ENCODE data around the gene ARHGEF12. TPM values are rescaled to one million over a fixed set of nuclear protein-coding genes. Genes with fewer than 3 reads are reported as not detected.
A peak's percentile ranks its signal among the peaks of the same experiment; 100 is the strongest.

Gene ARHGEF12
- total and polyA plus RNA-seq, 4 experiments from 2014 or later, result 0.80 to 5.0 (median 3.8) TPM

DNA sequence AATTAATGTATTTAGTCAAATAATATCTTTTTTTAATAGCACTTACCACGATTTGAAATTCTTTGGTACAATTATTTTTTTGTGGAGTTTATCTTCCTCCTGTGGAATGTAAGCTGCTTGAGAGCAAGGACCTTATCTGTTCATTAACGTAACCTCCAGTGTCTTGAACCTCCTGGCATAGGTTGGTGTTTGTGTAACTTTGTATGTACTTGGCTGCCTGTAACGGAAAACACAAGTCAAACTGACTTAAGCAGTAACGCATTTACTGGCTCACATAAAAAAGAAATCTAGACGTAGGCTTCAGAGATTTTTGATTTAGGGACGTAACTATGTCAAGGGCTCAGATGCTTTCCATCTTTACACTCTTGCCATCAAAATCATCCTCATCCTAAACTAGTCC, 56.1 kb downstream of the ARHGEF12 start:
- no peak overlapping the region for H3K27ac ChIP-seq (ENCODE audit: low read depth, low read length)
- peaks cover 16 to 19% of the 10 kb centered on the region in 2 donors for H3K27me3 Mint-ChIP-seq
- no peaks in the 10 kb centered on the region for H3K36me3 ChIP-seq (ENCODE audit: insufficient read depth, low read length)
- no peaks in the 10 kb centered on the region for H3K9me3 ChIP-seq (ENCODE audit: control insufficient read depth in 1 of 2, low read length in 2 of 2)
- intact Hi-C loops (cut with micrococcal nuclease), result no loop called here
- H3K4me3 Mint-ChIP-seq, result no peak overlapping the region
- DNase-seq, result no peak
- no peak overlapping the region for H3K27ac Mint-ChIP-seq
- peaks cover 0 to 6% (median 2%) of the 10 kb centered on the region in 8 donors for H3K9me3 Mint-ChIP-seq
- POLR2A ChIA-PET (ENCODE audit: partially characterized antibody), result no interaction called here
- H3K4me1 Mint-ChIP-seq, result peaks cover 0 to 2% (median under 1%) of the 10 kb centered on the region in 4 donors
- H3K4me3 ChIP-seq (ENCODE audit: low read length in 2 of 2), result no peak overlapping the region
- CTCF ChIA-PET (ENCODE audit: partially characterized antibody), result interaction anchor here (2.1 kb wide), 1 partner anchor 58 kb away, joined by 6 read pairs; no protein-coding TSS in a partner anchor
- peaks cover 0 to 2% of the 10 kb centered on the region in 2 donors for H3K36me3 Mint-ChIP-seq
- H3K4me1 ChIP-seq (ENCODE audit: insufficient read depth, low read length), result no peaks in the 10 kb centered on the region
- H3K27me3 ChIP-seq (ENCODE audit: insufficient read depth, low read length), result no peaks in the 10 kb centered on the region

DNA sequence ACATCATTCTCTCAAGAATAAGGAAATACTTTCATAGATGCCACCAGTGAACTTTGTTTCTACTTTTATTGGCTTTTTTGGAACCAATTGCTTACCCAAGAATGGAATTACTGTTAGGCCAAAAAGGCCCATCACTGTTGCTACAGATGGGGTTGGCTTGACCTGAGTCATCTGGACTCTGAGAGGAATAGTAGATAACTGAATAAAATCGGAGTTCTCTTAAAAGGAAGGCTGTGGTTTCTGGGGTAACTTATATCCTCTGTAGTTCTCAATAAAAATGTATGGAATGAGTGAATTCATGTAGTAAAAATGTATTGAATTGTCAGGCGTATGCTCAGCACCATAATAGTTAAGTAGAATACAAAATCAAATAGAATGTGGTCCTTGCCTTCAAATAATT, 56.6 kb downstream of the ARHGEF12 start:
- Histone ChIP-seq H3K27me3 (ENCODE audit: insufficient read depth, low read length) (no peaks in the 10 kb centered on the region), H3K9me3 (ENCODE audit: control insufficient read depth in 1 of 2, low read length in 2 of 2) (no peaks in the 10 kb centered on the region), H3K4me1 (ENCODE audit: insufficient read depth, low read length) (no peaks in the 10 kb centered on the region), H3K27ac (ENCODE audit: low read depth, low read length) (no peak overlapping the region), H3K36me3 (ENCODE audit: insufficient read depth, low read length) (no peaks in the 10 kb centered on the region), H3K4me3 (ENCODE audit: low read length in 2 of 2) (no peak overlapping the region)
- ChIA-PET CTCF (ENCODE audit: partially characterized antibody) (no interaction called here), POLR2A (ENCODE audit: partially characterized antibody) (no interaction called here)
- Mint-ChIP-seq H3K27ac (no peak overlapping the region), H3K36me3 (peaks cover 0 to 2% of the 10 kb centered on the region in 2 donors), H3K9me3 (peaks cover 0 to 6% (median 2%) of the 10 kb centered on the region in 8 donors), H3K4me1 (peaks cover 0 to 2% (median under 1%) of the 10 kb centered on the region in 4 donors), H3K27me3 (peaks cover 16 to 19% of the 10 kb centered on the region in 2 donors), H3K4me3 (no peak overlapping the region)
- intact Hi-C loops (cut with micrococcal nuclease), result no loop called here
- DNase-seq, result no peak

DNA sequence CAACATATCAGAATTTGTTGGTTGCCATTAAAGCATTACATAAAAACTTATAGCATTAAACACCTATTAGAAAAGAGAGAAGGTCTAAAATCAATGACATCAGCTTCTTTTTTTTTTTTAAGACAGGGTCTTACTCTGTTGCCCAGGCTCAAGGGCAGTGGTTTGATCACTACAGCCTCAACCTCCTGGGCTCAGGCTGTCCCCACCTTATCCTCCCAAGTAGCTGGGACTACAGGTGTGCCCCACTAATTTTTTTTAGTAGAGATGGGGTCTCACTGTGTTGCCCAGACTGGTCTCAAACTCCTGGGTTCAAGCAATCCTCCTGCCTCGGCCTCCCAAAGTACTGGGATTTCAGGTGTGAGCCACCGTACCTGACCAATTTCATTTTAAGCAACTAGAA, 57.9 kb downstream of the ARHGEF12 start:
- peaks cover 16 to 17% of the 10 kb centered on the region in 2 donors for H3K27me3 Mint-ChIP-seq
- Histone ChIP-seq H3K27me3 (ENCODE audit: insufficient read depth, low read length) (no peaks in the 10 kb centered on the region), H3K9me3 (ENCODE audit: control insufficient read depth in 1 of 2, low read length in 2 of 2) (no peaks in the 10 kb centered on the region), H3K4me1 (ENCODE audit: insufficient read depth, low read length) (no peaks in the 10 kb centered on the region), H3K36me3 (ENCODE audit: insufficient read depth, low read length) (no peaks in the 10 kb centered on the region), H3K4me3 (ENCODE audit: low read length in 2 of 2) (no peak overlapping the region), H3K27ac (ENCODE audit: low read depth, low read length) (no peak overlapping the region)
- no peak for DNase-seq
- no peak overlapping the region for H3K4me3 Mint-ChIP-seq
- ChIA-PET POLR2A (ENCODE audit: partially characterized antibody) (no interaction called here), CTCF (ENCODE audit: partially characterized antibody) (no interaction called here)
- no peak overlapping the region for H3K27ac Mint-ChIP-seq
- peaks cover 0 to 2% of the 10 kb centered on the region in 2 donors for H3K36me3 Mint-ChIP-seq
- H3K4me1 Mint-ChIP-seq, result peaks cover 0 to 1% (median 0%) of the 10 kb centered on the region in 4 donors
- H3K9me3 Mint-ChIP-seq, result peaks cover 0 to 6% (median 2%) of the 10 kb centered on the region in 8 donors
- intact Hi-C loops (cut with micrococcal nuclease), result no loop called here

DNA sequence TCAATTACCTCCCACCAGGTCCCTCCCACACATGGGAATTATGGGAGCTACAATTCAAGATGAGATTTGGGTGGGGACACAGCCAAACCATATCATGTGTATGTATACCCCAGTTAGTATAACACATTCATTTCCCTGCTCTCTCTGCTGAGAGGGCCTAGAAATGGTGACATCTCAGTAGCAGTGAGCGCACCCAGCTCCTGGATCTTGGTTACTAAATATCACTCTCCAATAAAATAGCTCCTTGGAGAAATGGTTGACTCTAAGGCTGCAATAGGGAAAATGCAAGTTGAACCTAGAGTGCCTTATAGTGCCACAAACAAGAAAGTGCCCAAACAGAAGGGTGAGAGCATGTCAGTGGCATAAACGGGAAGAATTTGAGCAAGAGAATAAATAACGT, 59.6 kb downstream of the ARHGEF12 start:
- Histone ChIP-seq H3K4me3 (ENCODE audit: low read length in 2 of 2) (no peak overlapping the region), H3K4me1 (ENCODE audit: insufficient read depth, low read length) (no peaks in the 10 kb centered on the region), H3K9me3 (ENCODE audit: control insufficient read depth in 1 of 2, low read length in 2 of 2) (no peaks in the 10 kb centered on the region), H3K36me3 (ENCODE audit: insufficient read depth, low read length) (no peaks in the 10 kb centered on the region), H3K27me3 (ENCODE audit: insufficient read depth, low read length) (no peaks in the 10 kb centered on the region), H3K27ac (ENCODE audit: low read depth, low read length) (no peak overlapping the region)
- intact Hi-C loops (cut with micrococcal nuclease), result no loop called here
- H3K36me3 Mint-ChIP-seq, result no peaks in the 10 kb centered on the region
- ChIA-PET CTCF (ENCODE audit: partially characterized antibody) (no interaction called here), POLR2A (ENCODE audit: partially characterized antibody) (interaction anchor here (0.6 kb wide), 1 partner anchor 9 kb away, joined by 3 read pairs; no protein-coding TSS in a partner anchor)
- no peak for DNase-seq
- H3K4me1 Mint-ChIP-seq, result peaks cover 0 to 3% (median under 1%) of the 10 kb centered on the region in 4 donors
- no peak overlapping the region for H3K27ac Mint-ChIP-seq
- peaks cover 0 to 2% (median 0%) of the 10 kb centered on the region in 8 donors for H3K9me3 Mint-ChIP-seq
- H3K4me3 Mint-ChIP-seq, result no peak overlapping the region
- peaks cover 7 to 12% of the 10 kb centered on the region in 2 donors for H3K27me3 Mint-ChIP-seq

DNA sequence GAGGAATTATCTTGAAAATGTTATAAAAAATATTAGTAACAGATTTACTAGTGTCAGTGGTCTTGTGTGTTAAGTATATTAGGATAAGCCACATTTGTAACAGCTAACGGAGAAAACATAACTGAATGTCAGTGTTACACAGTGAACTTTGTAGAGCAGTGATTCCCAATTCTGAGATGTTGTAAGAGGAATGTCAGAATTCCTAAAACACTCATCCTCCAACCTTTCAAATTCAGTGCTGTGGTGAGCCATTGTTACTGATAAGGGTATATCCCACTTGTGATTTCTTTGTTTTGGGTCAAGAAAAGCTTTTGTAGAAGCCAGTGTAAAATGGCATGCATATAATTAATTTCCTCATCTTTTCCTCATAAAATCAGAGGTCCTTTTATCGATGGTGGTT, 61.9 kb downstream of the ARHGEF12 start:
- Mint-ChIP-seq H3K4me3 (no peak overlapping the region), H3K36me3 (no peaks in the 10 kb centered on the region), H3K27ac (peak overlapping the region in 1 of 7 donors; percentile 5), H3K4me1 (peaks cover 0 to 3% (median under 1%) of the 10 kb centered on the region in 4 donors), H3K27me3 (peaks cover 7 to 10% of the 10 kb centered on the region in 2 donors), H3K9me3 (peaks cover 0 to 2% (median 0%) of the 10 kb centered on the region in 8 donors)
- H3K27ac ChIP-seq (ENCODE audit: low read depth, low read length), result no peak overlapping the region
- H3K4me1 ChIP-seq (ENCODE audit: insufficient read depth, low read length), result no peaks in the 10 kb centered on the region
- H3K9me3 ChIP-seq (ENCODE audit: control insufficient read depth in 1 of 2, low read length in 2 of 2), result no peaks in the 10 kb centered on the region
- DNase-seq, result no peak
- H3K4me3 ChIP-seq (ENCODE audit: low read length in 2 of 2), result no peak overlapping the region
- no peaks in the 10 kb centered on the region for H3K27me3 ChIP-seq (ENCODE audit: insufficient read depth, low read length)
- H3K36me3 ChIP-seq (ENCODE audit: insufficient read depth, low read length), result no peaks in the 10 kb centered on the region
- intact Hi-C loops (cut with micrococcal nuclease), result no loop called here
- POLR2A ChIA-PET (ENCODE audit: partially characterized antibody), result no interaction called here
- CTCF ChIA-PET (ENCODE audit: partially characterized antibody), result no interaction called here

DNA sequence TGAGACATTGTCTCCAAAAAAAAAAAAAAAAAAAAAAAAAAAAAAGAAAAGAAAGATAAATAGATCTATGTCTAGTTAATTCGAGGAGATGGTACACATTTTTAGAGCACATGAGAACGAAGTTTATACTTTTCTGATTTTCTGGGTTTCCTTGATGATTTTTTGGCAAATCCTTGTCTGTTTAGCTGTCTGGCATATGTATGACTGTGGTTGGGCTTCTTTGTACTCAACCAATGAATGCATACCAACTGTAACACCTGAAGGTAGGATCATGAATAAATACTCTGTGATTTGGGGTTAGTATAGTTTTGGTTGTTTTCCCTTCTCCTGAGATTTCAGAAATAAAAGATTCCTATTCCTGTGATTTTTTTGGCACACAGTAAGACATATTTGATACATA, 63.1 kb downstream of the ARHGEF12 start:
- no peaks in the 10 kb centered on the region for H3K36me3 Mint-ChIP-seq
- Histone ChIP-seq H3K4me3 (ENCODE audit: low read length in 2 of 2) (no peak overlapping the region), H3K4me1 (ENCODE audit: insufficient read depth, low read length) (no peaks in the 10 kb centered on the region), H3K27me3 (ENCODE audit: insufficient read depth, low read length) (no peaks in the 10 kb centered on the region), H3K36me3 (ENCODE audit: insufficient read depth, low read length) (no peaks in the 10 kb centered on the region), H3K9me3 (ENCODE audit: control insufficient read depth in 1 of 2, low read length in 2 of 2) (no peaks in the 10 kb centered on the region), H3K27ac (ENCODE audit: low read depth, low read length) (no peak overlapping the region)
- ChIA-PET POLR2A (ENCODE audit: partially characterized antibody) (no interaction called here), CTCF (ENCODE audit: partially characterized antibody) (interaction anchor here (1.0 kb wide), 1 partner anchor 18 kb away, joined by 3 read pairs; no protein-coding TSS in a partner anchor)
- H3K9me3 Mint-ChIP-seq, result peaks cover 0 to 2% (median 0%) of the 10 kb centered on the region in 8 donors
- peaks cover 0 to 3% (median under 1%) of the 10 kb centered on the region in 4 donors for H3K4me1 Mint-ChIP-seq
- no peak overlapping the region for H3K4me3 Mint-ChIP-seq
- DNase-seq, result no peak
- H3K27ac Mint-ChIP-seq, result no peak overlapping the region
- H3K27me3 Mint-ChIP-seq, result peaks cover 9 to 10% of the 10 kb centered on the region in 2 donors
- intact Hi-C loops (cut with micrococcal nuclease), result no loop called here

DNA sequence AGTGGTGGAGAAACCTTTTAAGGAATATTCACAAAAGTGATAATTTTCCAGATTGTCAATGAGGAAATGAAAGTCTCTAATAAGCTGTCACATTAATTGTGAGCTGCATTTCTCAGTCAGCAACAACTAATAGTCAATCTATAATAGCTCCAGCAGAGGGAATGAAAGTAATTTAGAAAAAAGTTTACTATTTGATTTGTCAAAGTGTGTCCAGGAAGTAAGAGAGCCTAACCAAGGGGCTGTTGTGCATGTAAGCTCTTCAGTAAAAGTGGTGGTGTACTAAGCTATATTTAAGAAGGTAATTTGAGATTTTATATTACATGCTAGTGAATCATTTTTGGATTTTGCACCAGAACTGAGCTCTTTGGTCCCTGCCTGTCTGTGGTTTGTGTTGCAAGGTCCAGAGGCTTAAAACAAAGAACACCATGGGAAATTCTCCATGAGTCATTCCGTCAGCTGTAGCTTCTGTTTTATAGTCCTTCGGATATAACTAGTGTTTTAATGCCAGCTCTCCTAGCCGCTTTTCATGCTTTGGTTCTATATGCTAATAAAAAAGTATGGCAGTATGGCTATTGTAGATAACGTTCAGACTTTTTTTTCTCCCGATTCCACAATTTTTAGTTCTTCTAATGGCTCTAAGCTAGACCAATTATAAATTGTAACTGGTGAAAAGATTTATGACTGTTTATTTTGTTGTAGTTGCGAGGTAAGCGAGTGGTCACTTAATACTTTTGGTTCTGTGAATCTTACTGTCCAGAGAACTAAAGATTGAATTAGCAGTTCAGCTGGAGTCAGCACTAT, 64.6 kb downstream of the ARHGEF12 start:
- H3K9me3 ChIP-seq (ENCODE audit: control insufficient read depth in 1 of 2, low read length in 2 of 2), result no peaks in the 10 kb centered on the region

More for the DNA sequence above, 64.6 kb downstream of the ARHGEF12 start:
- Mint-ChIP-seq H3K27ac (no peak overlapping the region), H3K36me3 (no peaks in the 10 kb centered on the region), H3K9me3 (no peaks in the 10 kb centered on the region), H3K4me3 (no peak overlapping the region), H3K4me1 (peaks cover 0 to 3% (median 0%) of the 10 kb centered on the region in 4 donors), H3K27me3 (peaks cover 6 to 8% of the 10 kb centered on the region in 2 donors)
- ChIA-PET POLR2A (ENCODE audit: partially characterized antibody) (no interaction called here), CTCF (ENCODE audit: partially characterized antibody) (interaction anchor here (0.6 to 0.9 kb wide), 3 partner anchors 11 to 341 kb away, joined by 3 read pairs; partner anchors contain the start of gene ARHGEF12)
- no peaks in the 10 kb centered on the region for H3K36me3 ChIP-seq (ENCODE audit: insufficient read depth, low read length)
- intact Hi-C loops (cut with micrococcal nuclease), result no loop called here
- no peak overlapping the region for H3K4me3 ChIP-seq (ENCODE audit: low read length in 2 of 2)
- H3K4me1 ChIP-seq (ENCODE audit: insufficient read depth, low read length), result no peaks in the 10 kb centered on the region
- no peak overlapping the region for H3K27ac ChIP-seq (ENCODE audit: low read depth, low read length)
- no peaks in the 10 kb centered on the region for H3K27me3 ChIP-seq (ENCODE audit: insufficient read depth, low read length)
- no peak for DNase-seq

Measured in CD4-positive, alpha-beta memory T cell (primary cell).